Measurements from ENCODE around the gene MTUS2. TPM values are rescaled to one million over a fixed set of nuclear protein-coding genes. Genes with fewer than 3 reads are reported as not detected.
A peak's percentile ranks its signal among the peaks of the same experiment; 100 is the strongest.

MTUS2 gene
- total and polyA plus RNA-seq, 10 donors = 0.20 to 3.2 (median 0.85) TPM

GRCh38 chr13:29534083-29534482 is 713.9 kb downstream of the MTUS2 start:
- Histone ChIP-seq H3K27ac (no peak overlapping the region), H3K4me1 (peaks cover 0 to 12% (median 0%) of the 10 kb centered on the region in 6 donors), H3K27me3 (replicated peaks in 1 of 7) (no peaks in the 10 kb centered on the region), H3K9me3 (no peaks in the 10 kb centered on the region), H3K4me3 (no peak overlapping the region), H3K36me3 (peaks cover 0 to 73% (median 49%) of the 10 kb centered on the region in 6 donors)
- TF ChIP-seq POLR2A (IDR thresholded peaks at IDR 0.05) = no peak
- TF ChIP-seq POLR2AphosphoS5 (IDR thresholded peaks at IDR 0.05) = no peak
- no peak for TF ChIP-seq CTCF (IDR thresholded peaks at IDR 0.05 in 8 of 11, conservative IDR thresholded peaks at IDR 0.05 in 3 of 11)
- intact Hi-C loops (cut with DNase I; ENCODE audit: low total_unique reads) = no loop called here
- whole genome bisulfite sequencing, 5 donors = 91 to 97% (median 95%) methylated on average over 4 of the region's 4 CpGs
- DNase-seq = no peak

GRCh38 chr13:29535663-29536655 is 715.8 kb downstream of the MTUS2 start:
- H3K4me3 ChIP-seq = no peak overlapping the region
- peaks cover 0 to 72% (median 33%) of the 10 kb centered on the region in 6 donors for H3K36me3 ChIP-seq
- H3K4me1 ChIP-seq = peaks cover 0 to 12% (median 0%) of the 10 kb centered on the region in 6 donors
- DNase-seq = no peak
- no peaks in the 10 kb centered on the region for H3K27me3 ChIP-seq (replicated peaks in 1 of 7)
- intact Hi-C loops (cut with DNase I; ENCODE audit: low total_unique reads) = no loop called here
- no peaks in the 10 kb centered on the region for H3K9me3 ChIP-seq
- WGBS, 5 donors = 88 to 95% (median 90%) methylated on average over 19 to 24 of the region's 24 CpGs
- H3K27ac ChIP-seq = peak overlapping the region in 1 of 8 donors; percentile 40
- TF ChIP-seq POLR2A (IDR thresholded peaks at IDR 0.05) (no peak), POLR2AphosphoS5 (IDR thresholded peaks at IDR 0.05) (peak in 1 of 3 donors; percentile 12)

GRCh38 chr13:29536853-29537252 is 716.7 kb downstream of the MTUS2 start:
- no peak for TF ChIP-seq POLR2AphosphoS5 (IDR thresholded peaks at IDR 0.05)
- no peak for TF ChIP-seq CTCF (IDR thresholded peaks at IDR 0.05 in 8 of 11, conservative IDR thresholded peaks at IDR 0.05 in 3 of 11)
- no peak for TF ChIP-seq POLR2A (IDR thresholded peaks at IDR 0.05)
- no peak for DNase-seq
- Histone ChIP-seq H3K27ac (no peak overlapping the region), H3K4me3 (no peak overlapping the region), H3K9me3 (no peaks in the 10 kb centered on the region), H3K36me3 (peaks cover 0 to 67% (median 24%) of the 10 kb centered on the region in 6 donors), H3K27me3 (replicated peaks in 1 of 7) (no peaks in the 10 kb centered on the region), H3K4me1 (peaks cover 0 to 12% (median 0%) of the 10 kb centered on the region in 6 donors)
- WGBS, 5 donors = 84 to 98% (median 97%) methylated on average over 7 of the region's 7 CpGs
- intact Hi-C loops (cut with DNase I; ENCODE audit: low total_unique reads) = no loop called here

- Histone ChIP-seq H3K9me3 (no peaks in the 10 kb centered on the region), H3K27ac (no peak overlapping the region), H3K4me1 (peaks cover 0 to 12% (median 0%) of the 10 kb centered on the region in 6 donors), H3K4me3 (no peak overlapping the region), H3K36me3 (peaks cover 0 to 55% (median 13%) of the 10 kb centered on the region in 6 donors), H3K27me3 (replicated peaks in 1 of 7) (no peaks in the 10 kb centered on the region)
- TF ChIP-seq CTCF (IDR thresholded peaks at IDR 0.05 in 8 of 11, conservative IDR thresholded peaks at IDR 0.05 in 3 of 11) (no peak), POLR2AphosphoS5 (IDR thresholded peaks at IDR 0.05) (no peak), POLR2A (IDR thresholded peaks at IDR 0.05) (no peak)
- intact Hi-C loops (cut with DNase I; ENCODE audit: low total_unique reads) = no loop called here
- WGBS, 5 donors = 79 to 88% (median 82%) methylated on average over 14 of the region's 14 CpGs
- no peak for DNase-seq
These were observed 717.9 kb downstream of the MTUS2 start for GRCh38 chr13:29537736-29538651.
